ELR (cell line): ENCODE data around the gene NLRP4.
"Not testable (repeated sequence)": the region's sequence is repeated elsewhere in the genome, so short reads cannot be mapped to it uniquely, and the experiment has no call there.

Experiments used
- DNase-seq: peaks from one replicate; pipeline ENCODE4 v3.0.0-alpha.2; 2015; ENCODE audit warnings: low read depth

NLRP4 gene

DNA sequence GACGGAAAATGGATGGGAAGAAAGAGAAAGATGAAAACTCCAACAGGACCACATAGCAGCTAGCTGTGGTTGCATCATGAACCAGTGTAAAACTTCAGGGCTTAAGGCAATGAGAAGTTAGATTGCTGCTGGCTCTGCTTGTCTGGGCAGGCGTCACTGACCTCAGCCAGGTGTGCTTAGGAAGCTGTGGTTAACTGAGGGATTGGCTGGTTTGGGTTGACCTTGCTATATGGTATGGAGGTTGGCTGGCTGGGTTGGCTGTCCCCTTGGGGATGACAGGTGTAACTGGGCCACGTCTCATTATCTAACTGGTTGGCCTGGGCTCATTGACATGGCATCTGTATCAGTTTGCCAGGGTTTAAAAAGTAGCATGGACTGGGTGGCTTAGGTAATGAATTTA, 40.9 kb downstream of the NLRP4 start:
- no peak for DNase-seq

DNA sequence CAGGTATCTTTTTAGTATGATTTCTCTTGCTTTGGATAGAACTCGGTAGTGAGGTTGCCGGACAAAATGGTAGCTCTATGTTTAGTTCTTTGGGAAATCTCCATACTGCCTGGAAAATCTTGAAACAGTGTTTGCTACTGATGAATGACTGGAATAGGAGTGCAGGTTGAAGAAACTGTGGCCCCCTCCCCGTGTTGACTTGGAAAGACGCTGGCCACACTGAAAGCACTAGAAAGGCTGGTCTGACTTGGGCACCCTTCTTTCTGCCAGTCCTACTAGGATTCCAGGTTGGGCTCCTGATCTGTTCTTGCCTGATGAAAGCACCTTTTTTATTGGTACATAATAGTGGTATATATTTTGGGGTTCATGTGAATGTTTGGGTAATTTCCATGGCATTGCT, 46.3 kb downstream of the NLRP4 start:
- DNase-seq: no peak

DNA sequence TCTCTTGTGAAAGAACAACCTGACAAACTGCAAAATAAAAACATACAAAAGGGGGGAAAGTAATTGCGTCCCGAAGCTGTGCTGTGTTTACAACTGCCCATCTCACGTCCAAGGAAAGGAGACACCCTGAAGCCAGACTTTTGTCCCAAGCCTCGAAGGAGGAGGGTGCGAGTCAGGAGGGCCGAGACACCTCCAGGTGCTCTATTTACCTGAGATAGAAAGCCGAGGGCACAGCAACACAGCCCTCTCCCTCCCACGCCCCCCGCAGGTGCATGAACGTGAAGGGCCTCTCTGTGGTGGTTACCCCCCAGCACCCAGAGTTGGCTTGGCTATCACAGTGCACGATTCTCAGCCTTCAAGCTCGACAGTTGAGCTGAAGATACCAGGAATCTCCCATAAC, 62.6 kb downstream of the NLRP4 start:
- DNase-seq: no peak

DNA sequence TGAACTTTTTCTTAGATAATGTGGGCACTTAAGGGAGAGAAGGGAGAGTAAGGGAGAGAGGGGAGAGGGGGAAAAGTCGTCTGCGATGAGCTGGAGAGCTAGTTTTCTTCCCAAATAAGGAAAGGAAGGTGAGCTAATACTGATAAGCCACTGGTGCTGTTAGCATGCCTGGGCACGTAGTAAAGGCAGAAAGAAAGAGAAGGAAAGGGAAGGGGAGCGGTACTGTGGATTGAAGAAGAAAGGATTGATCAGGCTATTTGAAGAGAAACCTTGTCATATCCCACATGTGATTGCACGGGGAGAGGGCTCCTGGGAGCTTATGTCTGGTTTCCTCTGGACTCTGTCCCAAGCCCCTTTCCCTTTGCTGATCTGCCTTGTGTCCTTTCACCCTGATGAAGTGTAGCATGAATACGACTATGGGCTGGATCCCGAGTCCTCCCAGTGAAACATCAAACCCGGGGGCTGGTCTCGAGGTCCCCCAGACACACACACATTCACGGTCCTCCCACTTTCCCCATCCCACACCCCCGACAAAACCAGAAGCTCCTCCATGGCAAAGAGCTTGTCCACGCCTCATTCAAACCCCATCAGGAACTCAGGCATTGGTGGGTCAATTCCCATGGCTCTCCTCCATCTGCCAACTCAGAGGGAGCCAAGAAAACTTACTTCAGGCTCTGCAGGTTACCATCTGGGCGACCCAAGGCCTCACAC, 65.2 kb downstream of the NLRP4 start:
- no peak for DNase-seq

DNA sequence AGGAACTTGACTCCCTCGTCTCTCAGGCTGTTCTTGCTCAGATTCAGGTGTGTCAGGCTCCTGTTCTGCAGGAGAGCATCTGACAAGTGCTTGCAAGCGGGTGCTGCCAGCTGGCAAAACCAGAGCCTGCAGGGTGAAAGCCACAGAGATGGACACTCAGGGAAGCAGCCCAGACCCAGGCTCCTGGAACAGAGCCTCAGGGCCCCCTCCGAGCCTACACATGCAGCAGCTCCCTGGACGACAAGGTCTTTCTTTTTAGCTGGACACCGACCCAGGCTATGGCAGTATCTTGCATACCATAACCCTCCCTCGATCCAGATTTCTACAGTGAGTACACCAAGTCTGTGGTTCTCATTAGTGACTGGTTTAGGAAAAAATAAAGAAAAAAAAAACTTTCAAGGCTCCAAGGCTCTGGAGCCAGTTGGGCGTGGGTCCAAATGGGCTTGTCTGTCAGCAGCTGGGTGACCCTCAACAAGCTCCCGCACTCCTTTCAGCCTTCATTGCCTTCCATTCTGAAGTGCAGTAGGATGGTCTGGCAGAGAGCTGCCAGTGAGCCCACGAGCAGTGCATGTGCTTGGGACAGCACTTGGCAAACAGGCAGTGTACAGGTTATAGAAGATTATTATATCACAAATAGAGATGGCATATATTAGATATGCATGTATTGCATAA, 65.9 kb downstream of the NLRP4 start:
- no peak for DNase-seq

DNA sequence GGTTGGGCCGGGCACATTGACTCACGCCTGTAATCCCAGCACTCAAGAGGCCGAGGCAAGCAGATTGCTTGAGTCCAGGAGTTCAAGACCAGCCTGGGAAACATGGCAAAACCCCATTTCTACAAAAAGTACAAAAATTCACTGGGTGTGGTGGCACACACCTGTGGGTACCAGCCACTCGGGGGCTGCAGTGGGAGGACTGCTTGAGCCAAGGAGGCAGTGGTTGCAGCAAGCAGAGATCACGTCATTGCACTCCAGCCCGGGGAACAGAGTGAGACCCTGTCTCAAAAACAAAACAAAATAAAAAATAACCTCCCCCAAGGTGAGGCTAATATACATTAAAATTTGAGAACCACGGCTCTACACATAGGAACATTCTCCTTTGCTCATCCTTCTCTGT, 70.9 kb downstream of the NLRP4 start:
- no peak for DNase-seq

DNA sequence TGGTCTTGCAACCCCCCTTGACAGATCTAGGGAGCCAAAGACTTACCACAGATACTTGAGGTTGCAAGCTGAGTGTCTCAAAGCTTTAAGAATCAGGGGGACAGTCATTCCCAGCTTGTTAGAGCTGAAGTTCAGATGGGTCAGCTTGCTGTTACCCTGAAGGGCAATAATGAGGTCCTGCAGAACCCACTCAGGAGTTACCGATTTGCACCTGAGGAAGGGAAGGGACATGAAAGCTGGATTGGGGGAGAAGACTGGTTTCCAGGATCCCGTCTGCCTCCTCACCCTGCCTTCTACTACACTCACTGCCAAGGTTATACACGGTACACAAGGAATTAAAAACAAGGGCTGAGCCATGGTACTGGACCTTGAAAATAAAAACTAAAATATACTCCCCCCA, 71.4 kb downstream of the NLRP4 start:
- no peak for DNase-seq

DNA sequence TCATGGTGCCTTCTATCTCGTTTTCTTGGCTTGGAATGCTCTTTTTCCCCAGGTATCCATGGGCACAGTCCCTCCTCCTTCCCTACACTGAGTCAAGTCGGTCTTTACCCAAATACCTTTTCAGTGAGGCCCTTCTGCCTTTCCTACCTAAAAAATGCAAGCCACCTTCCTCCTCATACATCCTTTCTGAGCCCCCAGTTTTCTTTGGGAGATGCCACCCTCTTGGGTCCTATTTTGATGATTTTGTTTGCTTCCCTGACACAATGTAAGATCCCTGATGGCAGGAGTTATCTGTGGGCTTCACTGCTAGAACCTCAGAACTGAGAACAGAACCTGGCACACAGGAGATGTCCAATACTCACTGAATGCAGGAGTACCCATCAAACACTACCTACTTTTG, 73.5 kb downstream of the NLRP4 start:
- DNase-seq: no peak

DNA sequence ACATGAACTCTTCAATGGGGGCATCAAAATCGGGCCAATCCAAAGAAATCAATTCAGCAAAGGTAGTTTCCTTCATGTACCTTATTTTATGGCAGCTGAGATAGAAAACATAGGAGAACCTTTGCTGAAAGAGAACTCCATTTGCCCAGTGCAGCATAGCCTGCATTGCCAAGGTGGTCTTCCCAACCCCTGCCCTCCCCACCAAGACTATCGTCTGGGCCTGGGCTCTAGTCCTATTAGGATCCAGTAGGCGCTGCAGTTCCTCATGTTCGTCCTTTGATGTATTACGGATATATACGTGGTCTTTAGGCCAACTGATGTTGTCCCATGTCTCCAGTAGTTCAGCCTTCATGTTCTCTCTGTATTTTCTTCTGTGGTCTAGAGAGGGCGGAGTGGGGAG, 76.6 kb downstream of the NLRP4 start:
- DNase-seq: no peak

DNA sequence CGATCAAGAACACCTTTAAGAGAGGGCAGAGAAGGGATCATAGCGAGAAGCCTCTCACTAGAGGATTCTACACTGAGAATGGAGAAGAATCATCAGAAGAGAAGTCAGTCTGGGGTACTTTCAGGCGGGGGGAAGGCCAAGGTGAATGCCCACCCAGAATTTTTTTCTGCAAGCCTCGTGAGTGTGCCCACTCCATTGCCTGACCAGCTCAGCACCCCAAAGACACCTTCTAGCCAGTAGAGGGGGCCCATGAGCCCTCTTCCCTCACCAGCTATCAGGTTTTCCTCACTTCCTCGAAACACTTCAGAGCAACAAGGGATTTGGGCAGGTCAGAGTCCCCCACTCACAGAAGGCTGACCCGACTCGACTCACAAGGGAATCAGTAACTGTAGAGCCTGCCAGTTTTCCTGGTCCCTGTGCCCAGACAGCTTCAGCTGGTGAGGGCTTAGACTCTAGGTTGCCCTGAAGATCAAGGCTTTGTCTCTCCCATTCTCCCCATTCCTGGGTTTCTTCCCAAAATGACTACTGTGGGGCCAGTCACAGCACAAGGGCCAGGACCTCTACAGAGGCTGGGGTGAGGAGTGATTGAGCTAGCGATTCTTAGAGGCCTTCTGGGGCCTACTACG, 77.4 kb downstream of the NLRP4 start:
- peak; percentile 3 for DNase-seq

DNA sequence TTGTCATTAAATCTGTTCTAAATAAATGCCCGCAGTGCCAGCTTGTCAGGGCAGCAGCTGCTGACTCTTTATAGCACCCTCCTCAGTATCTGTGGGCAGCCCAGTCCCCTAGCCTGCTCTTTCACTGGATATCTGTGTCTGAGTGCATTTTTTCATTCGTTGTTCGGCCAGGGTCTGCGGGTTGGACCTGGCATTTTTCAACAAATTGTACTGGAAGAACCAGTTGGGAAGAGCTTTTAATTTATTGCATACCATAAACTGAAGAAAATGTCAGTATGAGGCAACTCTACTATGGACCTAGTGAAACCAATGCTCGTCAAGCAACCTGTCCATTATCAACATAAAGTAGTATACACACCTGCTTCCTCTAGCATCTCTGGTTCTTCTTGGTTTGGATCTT, 87.2 kb downstream of the NLRP4 start:
- DNase-seq: no peak

DNA sequence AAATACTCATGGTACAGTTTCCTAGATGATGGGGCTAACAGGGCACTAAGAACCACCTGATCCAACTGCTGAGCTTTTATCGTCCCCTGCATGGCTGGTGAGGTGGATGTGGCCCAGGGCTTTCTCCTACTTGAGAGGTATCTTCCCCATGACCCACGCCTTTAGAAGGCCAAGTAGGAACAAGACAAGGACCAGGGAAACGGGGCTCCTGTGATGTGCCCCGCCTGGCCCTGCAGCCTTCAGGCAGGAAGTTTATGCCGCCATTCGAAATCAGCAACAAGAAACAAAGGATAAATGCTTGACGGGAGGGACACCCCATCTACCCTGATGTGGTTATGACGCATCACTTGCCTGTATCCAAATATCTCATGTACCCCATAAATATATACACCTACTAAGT, 91.7 kb downstream of the NLRP4 start:
- no peak for DNase-seq

DNA sequence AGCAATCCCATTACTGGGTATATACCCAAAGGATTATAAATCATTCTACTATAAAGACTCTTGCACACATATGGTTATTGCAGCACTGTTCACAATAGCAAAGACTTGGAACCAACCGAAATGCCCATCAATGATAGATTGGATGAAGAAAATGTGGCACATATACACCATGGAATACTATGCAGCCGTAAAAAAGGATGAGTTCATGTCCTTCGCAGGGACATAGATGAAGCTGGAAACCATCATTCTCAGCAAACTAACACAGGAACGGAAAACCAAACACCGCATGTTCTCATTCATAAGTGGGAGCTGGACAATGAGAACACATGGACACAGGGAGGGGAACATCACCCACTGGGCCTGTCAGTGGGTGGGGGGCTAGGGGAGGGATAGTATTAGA, 92.9 kb downstream of the NLRP4 start:
- DNase-seq: not testable (repeated sequence)

DNA sequence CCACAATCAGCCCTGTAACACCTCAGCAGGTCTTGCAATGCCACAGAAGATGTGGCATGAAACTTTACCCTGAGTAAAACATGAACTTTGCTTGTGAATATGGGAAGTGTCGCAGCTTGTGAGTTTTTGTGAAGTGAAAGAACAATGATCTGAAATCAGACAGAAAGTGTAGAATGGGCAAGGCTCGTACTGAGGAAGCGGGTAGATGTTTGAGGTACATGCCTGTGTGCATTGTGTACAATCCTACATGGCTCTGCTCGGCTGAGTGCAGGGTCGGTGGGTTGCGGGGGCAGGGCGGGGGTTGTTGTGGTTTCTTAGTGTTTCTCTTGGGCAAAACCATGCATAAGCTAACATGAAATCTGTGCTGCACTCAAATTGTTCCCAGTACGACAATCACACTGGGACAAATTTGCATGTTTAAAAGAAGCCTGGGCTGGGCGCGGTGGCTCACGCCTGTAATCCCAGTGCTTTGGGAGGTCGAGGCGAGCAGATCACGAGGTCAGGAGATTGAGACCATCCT, 94.7 kb downstream of the NLRP4 start:
- DNase-seq: no peak
